K562 (cell line): Measurements from ENCODE around the gene ERF. TPM values are rescaled to one million over a fixed set of nuclear protein-coding genes. Genes with fewer than 3 reads are reported as not detected.

Source experiments
- BRCA1 ChIP-seq, 2 experiments: fragments of 450-650 bp in 1 of 2; sonication (generic) in 1 of 2; formaldehyde crosslinking in 1 of 2; IDR thresholded peaks; 2 replicates each; pipeline versions ENCODE4 v1.5.0 to v1.6.1; 2017 to 2020; ENCODE audit warnings: mild to moderate bottlenecking in 1 of 2, missing genetic modification reagents in 1 of 2
- C11orf30 ChIP-seq: fragments of 450-650 bp; IDR thresholded peaks from 2 replicates; pipeline ENCODE4 v1.6.1; 2016; ENCODE audit warnings: low read depth, mild to moderate bottlenecking
- CBX3 ChIP-seq, 2 experiments: IDR thresholded peaks; 1 replicate in 1 of 2; 2 replicates in 1 of 2; pipeline ENCODE4 v1.6.1; 2012; ENCODE audit warnings: inconsistent platforms in 2 of 2, low read length in 2 of 2, borderline replicate concordance in 1 of 2, control low read depth in 1 of 2
- FIP1L1 ChIP-seq: fragments of 200-400 bp; formaldehyde crosslinking; IDR thresholded peaks from 2 replicates; pipeline ENCODE4 v1.6.1; 2018; ENCODE audit warnings: mild to moderate bottlenecking, low read depth, low read length; ENCODE audit not compliant: poor library complexity, severe bottlenecking
- FOXJ2 ChIP-seq: fragments of 200-800 bp; sonication (Bioruptor generic); IDR thresholded peaks from 2 replicates; pipeline ENCODE4 v1.6.1; 2016; ENCODE audit warnings: missing genetic modification characterization, missing compliant biosample characterization
- KLF6 ChIP-seq: fragments of 250-450 bp; sonication (Bioruptor Pico); IDR thresholded peaks from 2 replicates; pipeline ENCODE4 v1.4.0; 2020; ENCODE audit warnings: mild to moderate bottlenecking, moderate library complexity, borderline replicate concordance
- MAFG ChIP-seq: fragments of 450-650 bp; conservative IDR thresholded peaks from 2 replicates; pipeline ENCODE4 v1.6.1; 2016; ENCODE audit warnings: missing genetic modification characterization, missing compliant biosample characterization
- MED1 ChIP-seq: sonication (generic); formaldehyde crosslinking; IDR thresholded peaks from 2 replicates; pipeline ENCODE4 v1.8.1; 2023; ENCODE audit warnings: missing genetic modification reagents, borderline replicate concordance
- MTF1 ChIP-seq: fragments of 250-450 bp; sonication (Bioruptor Pico); IDR thresholded peaks from 2 replicates; pipeline ENCODE4 v1.9.0; 2021; ENCODE audit warnings: moderate library complexity, mild to moderate bottlenecking, inconsistent platforms, borderline replicate concordance
- NBN ChIP-seq: fragments of 450-650 bp; IDR thresholded peaks from 2 replicates; pipeline ENCODE4 v1.6.1; 2016; ENCODE audit warnings: low read depth, mild to moderate bottlenecking
- NCOA4 ChIP-seq: fragments of 450-650 bp; IDR thresholded peaks from 2 replicates; pipeline ENCODE4 v1.6.1; 2018; ENCODE audit warnings: mild to moderate bottlenecking; ENCODE audit not compliant: partially characterized antibody
- NFIC ChIP-seq: fragments of 450-650 bp; IDR thresholded peaks from 2 replicates; pipeline ENCODE4 v1.6.1; 2017; ENCODE audit warnings: mild to moderate bottlenecking, inconsistent platforms
- PCBP1 ChIP-seq: fragments of 200-400 bp; formaldehyde crosslinking; IDR thresholded peaks from 2 replicates; pipeline ENCODE4 v1.6.1; 2018; ENCODE audit warnings: mild to moderate bottlenecking, low read depth, low read length; ENCODE audit not compliant: poor library complexity, severe bottlenecking
- POLR2G ChIP-seq: fragments of 200-400 bp; formaldehyde crosslinking; IDR thresholded peaks from 2 replicates; pipeline ENCODE4 v1.6.1; 2017; ENCODE audit warnings: low read depth, mild to moderate bottlenecking, antibody characterized with exemption, low read length, moderate library complexity
- PPARD ChIP-seq: fragments of 250-450 bp; sonication (Bioruptor Pico); IDR thresholded peaks from 2 replicates; pipeline ENCODE4 v1.8.0; 2022; ENCODE audit warnings: inconsistent platforms, mild to moderate bottlenecking, moderate library complexity
- RBM22 ChIP-seq: fragments of 200-400 bp; formaldehyde crosslinking; IDR thresholded peaks from 2 replicates; pipeline ENCODE4 v1.6.1; 2018; ENCODE audit warnings: low read length, low read depth; ENCODE audit not compliant: poor library complexity, severe bottlenecking
- SAFB ChIP-seq: fragments of 200-400 bp; formaldehyde crosslinking; IDR thresholded peaks from 2 replicates; pipeline ENCODE4 v1.6.1; 2017; ENCODE audit warnings: low read depth, low read length, borderline replicate concordance
- YBX1 ChIP-seq: fragments of 450-650 bp; IDR thresholded peaks from 2 replicates; pipeline ENCODE4 v1.7.1; 2016; ENCODE audit warnings: mild to moderate bottlenecking
- ZNF75A ChIP-seq: fragments of 450-650 bp; formaldehyde crosslinking; IDR thresholded peaks from 2 replicates; pipeline ENCODE4 v1.4.0; 2020; ENCODE audit warnings: mild to moderate bottlenecking
- polyA plus RNA-seq, 8 experiments: library from polyadenylated mRNA; depleted of rRNA in 4 of 8; stranded (reverse) in 5 of 8; unstranded in 3 of 8; fragments of >200 nt; fragmentation: Nextera tagmentation in 2 of 8; fragmentation: Illumina TruSeq in 1 of 8; extraction: Ambion mirVana in 2 of 8; extraction: Trizol in 1 of 8; gene quantifications; 2 replicates each; pipeline versions ENCODE4 v1.2.1 to v1.2.3, GENCODE V29; 2011 to 2014; ENCODE audit warnings: inconsistent platforms in 1 of 8, missing spikeins in 1 of 8
- total RNA-seq, 7 experiments: library from RNA; depleted of rRNA in 6 of 7; stranded (reverse); fragments of >200 nt in 6 of 7; fragmentation: Illumina TruSeq in 2 of 7; extraction: Trizol in 2 of 7; gene quantifications; 2 replicates each; pipeline versions ENCODE4 v1.2.1 to v1.2.3, GENCODE V29; 2011 to 2021; ENCODE audit warnings: low replicate concordance in 1 of 7
- TF ChIP-seq, protein P1 (sequence below): fragments of 250-450 bp; sonication (Bioruptor Pico); IDR thresholded peaks from 2 replicates; pipeline ENCODE4 v1.5.0; 2020; ENCODE audit warnings: mild to moderate bottlenecking
- TF ChIP-seq, protein P2 (sequence below): fragments of 450-650 bp; IDR thresholded peaks from 2 replicates; pipeline ENCODE4 v1.6.1; 2016
- TF ChIP-seq, protein P3 (sequence below): fragments of 450-650 bp; IDR thresholded peaks from 2 replicates; pipeline ENCODE4 v1.6.1; 2018; ENCODE audit not compliant: partially characterized antibody

The ERF gene
- total and polyA plus RNA-seq, 9 of the 15 experiments (the other 6 are each of a cell fraction or from before 2014, with no cell fraction given): 0.03 to 75.4 (median 27.0) TPM

DNA sequence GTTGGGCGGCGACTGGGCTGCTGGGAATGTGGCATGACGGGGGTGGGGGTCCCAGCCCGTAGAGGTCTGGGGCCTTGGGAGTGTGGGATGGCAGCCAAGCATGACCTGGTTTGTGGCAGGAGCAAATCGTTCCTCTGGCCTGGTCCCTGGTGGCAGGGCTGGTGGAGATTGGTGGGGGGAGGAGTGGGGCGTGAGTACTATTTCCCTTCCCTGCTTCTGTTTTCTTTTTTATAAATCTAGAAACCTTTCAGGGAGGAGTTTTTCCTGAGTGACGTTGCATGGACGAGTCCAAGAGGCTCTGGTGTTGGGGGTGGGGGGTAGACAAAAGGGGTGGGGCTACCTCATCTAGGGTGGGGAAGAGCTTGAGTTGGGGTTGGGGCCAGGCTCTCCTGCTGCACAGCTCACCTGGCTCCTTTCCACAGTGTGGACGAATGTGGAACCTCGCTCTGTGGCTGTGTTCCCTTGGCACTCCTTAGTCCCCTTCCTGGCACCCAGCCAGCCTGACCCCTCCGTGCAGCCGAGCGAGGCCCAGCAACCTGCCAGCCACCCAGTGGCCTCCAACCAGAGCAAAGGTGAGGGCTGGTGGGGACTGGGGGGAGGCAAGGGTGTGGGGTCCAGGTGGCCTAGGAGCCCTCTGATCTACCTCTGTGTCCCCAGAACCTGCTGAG, 31.6 kb upstream of the ERF start (continued):
- TF ChIP-seq, protein P1, sequence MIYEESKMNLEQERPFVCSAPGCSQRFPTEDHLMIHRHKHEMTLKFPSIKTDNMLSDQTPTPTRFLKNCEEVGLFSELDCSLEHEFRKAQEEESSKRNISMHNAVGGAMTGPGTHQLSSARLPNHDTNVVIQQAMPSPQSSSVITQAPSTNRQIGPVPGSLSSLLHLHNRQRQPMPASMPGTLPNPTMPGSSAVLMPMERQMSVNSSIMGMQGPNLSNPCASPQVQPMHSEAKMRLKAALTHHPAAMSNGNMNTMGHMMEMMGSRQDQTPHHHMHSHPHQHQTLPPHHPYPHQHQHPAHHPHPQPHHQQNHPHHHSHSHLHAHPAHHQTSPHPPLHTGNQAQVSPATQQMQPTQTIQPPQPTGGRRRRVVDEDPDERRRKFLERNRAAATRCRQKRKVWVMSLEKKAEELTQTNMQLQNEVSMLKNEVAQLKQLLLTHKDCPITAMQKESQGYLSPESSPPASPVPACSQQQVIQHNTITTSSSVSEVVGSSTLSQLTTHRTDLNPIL: no peak
- TF ChIP-seq SAFB (no peak), FIP1L1 (no peak), MAFG (peak; percentile 78), MTF1 (no peak), PPARD (CRISPR knock-in tag) (no peak), NCOA4 (no peak), ZNF75A (CRISPR knock-in tag) (no peak), C11orf30 (peak; percentile 86; the same call in 1 of the 2 replicates), POLR2G (0 out of 2 replicates have a peak, but pooled peaks have one; percentile 13), YBX1 (no peak), MED1 (CRISPR knock-in tag) (no peak), NFIC (peak; percentile 92), CBX3 (IDR thresholded peaks at IDR 0.05; ENCODE audit: borderline replicate concordance in 1 of 2, low read length in 2 of 2) (no peak), BRCA1 (IDR thresholded peaks at IDR 0.05) (no peak), BRCA1 (CRISPR knock-in tag; IDR thresholded peaks at IDR 0.05) (no peak), KLF6 (CRISPR knock-in tag) (no peak), RBM22 (peak; percentile 25), FOXJ2 (tag) (no peak), PCBP1 (no peak), NBN (no peak)
- TF ChIP-seq, protein P2, sequence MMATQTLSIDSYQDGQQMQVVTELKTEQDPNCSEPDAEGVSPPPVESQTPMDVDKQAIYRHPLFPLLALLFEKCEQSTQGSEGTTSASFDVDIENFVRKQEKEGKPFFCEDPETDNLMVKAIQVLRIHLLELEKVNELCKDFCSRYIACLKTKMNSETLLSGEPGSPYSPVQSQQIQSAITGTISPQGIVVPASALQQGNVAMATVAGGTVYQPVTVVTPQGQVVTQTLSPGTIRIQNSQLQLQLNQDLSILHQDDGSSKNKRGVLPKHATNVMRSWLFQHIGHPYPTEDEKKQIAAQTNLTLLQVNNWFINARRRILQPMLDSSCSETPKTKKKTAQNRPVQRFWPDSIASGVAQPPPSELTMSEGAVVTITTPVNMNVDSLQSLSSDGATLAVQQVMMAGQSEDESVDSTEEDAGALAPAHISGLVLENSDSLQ: no peak
- TF ChIP-seq, protein P3, sequence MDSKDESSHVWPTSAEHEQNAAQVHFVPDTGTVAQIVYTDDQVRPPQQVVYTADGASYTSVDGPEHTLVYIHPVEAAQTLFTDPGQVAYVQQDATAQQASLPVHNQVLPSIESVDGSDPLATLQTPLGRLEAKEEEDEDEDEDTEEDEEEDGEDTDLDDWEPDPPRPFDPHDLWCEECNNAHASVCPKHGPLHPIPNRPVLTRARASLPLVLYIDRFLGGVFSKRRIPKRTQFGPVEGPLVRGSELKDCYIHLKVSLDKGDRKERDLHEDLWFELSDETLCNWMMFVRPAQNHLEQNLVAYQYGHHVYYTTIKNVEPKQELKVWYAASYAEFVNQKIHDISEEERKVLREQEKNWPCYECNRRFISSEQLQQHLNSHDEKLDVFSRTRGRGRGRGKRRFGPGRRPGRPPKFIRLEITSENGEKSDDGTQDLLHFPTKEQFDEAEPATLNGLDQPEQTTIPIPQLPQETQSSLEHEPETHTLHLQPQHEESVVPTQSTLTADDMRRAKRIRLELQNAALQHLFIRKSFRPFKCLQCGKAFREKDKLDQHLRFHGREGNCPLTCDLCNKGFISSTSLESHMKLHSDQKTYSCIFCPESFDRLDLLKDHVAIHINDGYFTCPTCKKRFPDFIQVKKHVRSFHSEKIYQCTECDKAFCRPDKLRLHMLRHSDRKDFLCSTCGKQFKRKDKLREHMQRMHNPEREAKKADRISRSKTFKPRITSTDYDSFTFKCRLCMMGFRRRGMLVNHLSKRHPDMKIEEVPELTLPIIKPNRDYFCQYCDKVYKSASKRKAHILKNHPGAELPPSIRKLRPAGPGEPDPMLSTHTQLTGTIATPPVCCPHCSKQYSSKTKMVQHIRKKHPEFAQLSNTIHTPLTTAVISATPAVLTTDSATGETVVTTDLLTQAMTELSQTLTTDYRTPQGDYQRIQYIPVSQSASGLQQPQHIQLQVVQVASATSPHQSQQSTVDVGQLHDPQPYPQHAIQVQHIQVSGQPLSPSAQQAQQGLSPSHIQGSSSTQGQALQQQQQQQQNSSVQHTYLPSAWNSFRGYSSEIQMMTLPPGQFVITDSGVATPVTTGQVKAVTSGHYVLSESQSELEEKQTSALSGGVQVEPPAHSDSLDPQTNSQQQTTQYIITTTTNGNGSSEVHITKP: peak; percentile 94
